Immature natural killer cell (primary cell): ENCODE results near the gene ICOS. TPM values are rescaled to one million over a fixed set of nuclear protein-coding genes. Genes with fewer than 3 reads are reported as not detected.
"Not testable (repeated sequence)": the region's sequence is repeated elsewhere in the genome, so short reads cannot be mapped to it uniquely, and the experiment has no call there.

Experiments
- DNase-seq, 3 donors: peaks; one replicate each; pipeline ENCODE4 v3.0.0; 2022; ENCODE audit warnings: mixed read lengths in 1 of 3
- H3K27ac Mint-ChIP-seq, 6 donors: one replicate each; pipeline ENCODE4 v1.8.0; 2020; ENCODE audit warnings: mixed read lengths in 6 of 6, mild to moderate bottlenecking in 5 of 6, inconsistent platforms in 4 of 6, moderate library complexity in 3 of 6
- H3K27me3 Mint-ChIP-seq, 3 donors: one replicate each; pipeline ENCODE4 v1.8.0; 2020 to 2021; ENCODE audit warnings: low read depth in 3 of 3, mild to moderate bottlenecking in 3 of 3, mixed read lengths in 3 of 3, moderate library complexity in 3 of 3, inconsistent platforms in 1 of 3
- H3K36me3 Mint-ChIP-seq, 3 donors: one replicate each; pipeline ENCODE4 v1.8.0; 2020; ENCODE audit warnings: mixed read lengths in 3 of 3, inconsistent platforms in 2 of 3, mild to moderate bottlenecking in 2 of 3
- H3K4me1 Mint-ChIP-seq, 2 donors: one replicate each; pipeline ENCODE4 v1.8.0; 2020; ENCODE audit warnings: inconsistent platforms in 2 of 2, mild to moderate bottlenecking in 2 of 2, mixed read lengths in 2 of 2, moderate library complexity in 1 of 2
- H3K4me3 Mint-ChIP-seq, 5 donors: one replicate each; pipeline ENCODE4 v1.8.0; 2020; ENCODE audit warnings: mild to moderate bottlenecking in 5 of 5, mixed read lengths in 5 of 5, inconsistent platforms in 3 of 5, moderate library complexity in 3 of 5
- H3K9me3 Mint-ChIP-seq, 6 donors: one replicate each; pipeline ENCODE4 v1.8.0; 2020; ENCODE audit warnings: mild to moderate bottlenecking in 6 of 6, mixed read lengths in 6 of 6, inconsistent platforms in 4 of 6, moderate library complexity in 3 of 6
- polyA plus RNA-seq, 3 donors: library from polyadenylated mRNA; unstranded; fragments of 300-500 nt; fragmentation: Illumina TruSeq; gene quantifications; one replicate each; pipeline ENCODE4 v1.2.3, GENCODE V29; 2021

The ICOS gene
- polyA plus RNA-seq, 3 donors from 2014 or later, result 0.13 to 0.97 (median 0.80) TPM

- Mint-ChIP-seq H3K27me3 (peaks cover 0 to 2% (median 0%) of the 10 kb centered on the region in 3 donors), H3K4me3 (no peak overlapping the region), H3K36me3 (no peaks in the 10 kb centered on the region), H3K27ac (no peak overlapping the region), H3K9me3 (no peaks in the 10 kb centered on the region), H3K4me1 (no peaks in the 10 kb centered on the region)
- DNase-seq, result no peak
These were observed 28.3 kb upstream of the ICOS start for GRCh38 chr2:203908066-203908796.

GRCh38 chr2:203908797-203909185 is 27.8 kb upstream of the ICOS start:
- H3K36me3 Mint-ChIP-seq, result no peaks in the 10 kb centered on the region

GRCh38 chr2:203909261-203909967 is 27.1 kb upstream of the ICOS start:
- no peak overlapping the region for H3K27ac Mint-ChIP-seq
- peaks cover 0 to 4% of the 10 kb centered on the region in 2 donors for H3K4me1 Mint-ChIP-seq
- H3K4me3 Mint-ChIP-seq, result no peak overlapping the region
- no peaks in the 10 kb centered on the region for H3K36me3 Mint-ChIP-seq
- no peaks in the 10 kb centered on the region for H3K9me3 Mint-ChIP-seq
- DNase-seq, result peak in 2 of 3 donors; percentile 3 to 14
- H3K27me3 Mint-ChIP-seq, result peaks cover 0 to 4% (median 4%) of the 10 kb centered on the region in 3 donors

More at GRCh38 chr2:203908797-203909185, 27.8 kb upstream of the ICOS start:
- Mint-ChIP-seq H3K27ac (no peak overlapping the region), H3K4me1 (no peaks in the 10 kb centered on the region), H3K9me3 (no peaks in the 10 kb centered on the region), H3K27me3 (peaks cover 0 to 2% (median under 1%) of the 10 kb centered on the region in 3 donors), H3K4me3 (no peak overlapping the region)
- DNase-seq, result no peak

- peaks cover 0 to 7% (median 4%) of the 10 kb centered on the region in 3 donors for H3K27me3 Mint-ChIP-seq
- H3K36me3 Mint-ChIP-seq, result no peaks in the 10 kb centered on the region
- no peak for DNase-seq
- H3K4me3 Mint-ChIP-seq, result no peak overlapping the region
- no peaks in the 10 kb centered on the region for H3K9me3 Mint-ChIP-seq
- peaks cover 5 to 9% of the 10 kb centered on the region in 2 donors for H3K4me1 Mint-ChIP-seq
- no peak overlapping the region for H3K27ac Mint-ChIP-seq
These were observed 26.6 kb upstream of the ICOS start for GRCh38 chr2:203909974-203910373.

- Mint-ChIP-seq H3K27ac (no peak overlapping the region), H3K36me3 (no peaks in the 10 kb centered on the region), H3K4me1 (peaks cover 8 to 13% of the 10 kb centered on the region in 2 donors), H3K27me3 (peaks cover 2 to 6% (median 4%) of the 10 kb centered on the region in 3 donors), H3K4me3 (no peak overlapping the region), H3K9me3 (no peaks in the 10 kb centered on the region)
- DNase-seq, result no peak
These were observed 22.6 kb upstream of the ICOS start for GRCh38 chr2:203913947-203914346.

- peak overlapping the region in 2 of 5 donors; percentile 22 to 28 for H3K4me3 Mint-ChIP-seq
These were observed 21.9 kb upstream of the ICOS start for GRCh38 chr2:203914546-203915182.

GRCh38 chr2:203915256-203915655 is 21.3 kb upstream of the ICOS start:
- Mint-ChIP-seq H3K4me3 (no peak overlapping the region), H3K36me3 (no peaks in the 10 kb centered on the region), H3K9me3 (no peaks in the 10 kb centered on the region), H3K27me3 (peaks cover 2 to 6% (median 4%) of the 10 kb centered on the region in 3 donors), H3K27ac (no peak overlapping the region), H3K4me1 (peaks cover 8 to 13% of the 10 kb centered on the region in 2 donors)
- DNase-seq, result no peak

More at GRCh38 chr2:203914546-203915182, 21.9 kb upstream of the ICOS start:
- H3K27me3 Mint-ChIP-seq, result peaks cover 2 to 6% (median 4%) of the 10 kb centered on the region in 3 donors
- no peaks in the 10 kb centered on the region for H3K36me3 Mint-ChIP-seq
- no peak overlapping the region for H3K27ac Mint-ChIP-seq
- peak; percentile 11 to 27 (median 24) for DNase-seq
- H3K4me1 Mint-ChIP-seq, result peaks cover 8 to 13% of the 10 kb centered on the region in 2 donors
- H3K9me3 Mint-ChIP-seq, result no peaks in the 10 kb centered on the region

- Mint-ChIP-seq H3K4me1 (peaks cover 8 to 13% of the 10 kb centered on the region in 2 donors), H3K27me3 (peaks cover 2 to 6% (median 4%) of the 10 kb centered on the region in 3 donors), H3K27ac (no peak overlapping the region), H3K4me3 (no peak overlapping the region), H3K36me3 (no peaks in the 10 kb centered on the region), H3K9me3 (no peaks in the 10 kb centered on the region)
- DNase-seq, result no peak
These were observed 19.8 kb upstream of the ICOS start for GRCh38 chr2:203916756-203917155.

GRCh38 chr2:203918264-203918663 is 18.3 kb upstream of the ICOS start:
- Mint-ChIP-seq H3K27ac (no peak overlapping the region), H3K4me3 (no peak overlapping the region), H3K36me3 (no peaks in the 10 kb centered on the region), H3K4me1 (peaks cover 8 to 13% of the 10 kb centered on the region in 2 donors), H3K27me3 (peaks cover 2 to 6% (median 4%) of the 10 kb centered on the region in 3 donors), H3K9me3 (no peaks in the 10 kb centered on the region)
- DNase-seq, result no peak

GRCh38 chr2:203918839-203919238 is 17.7 kb upstream of the ICOS start:
- peaks cover 8 to 13% of the 10 kb centered on the region in 2 donors for H3K4me1 Mint-ChIP-seq
- H3K27me3 Mint-ChIP-seq, result peaks cover 2 to 5% (median 3%) of the 10 kb centered on the region in 3 donors
- no peak overlapping the region for H3K4me3 Mint-ChIP-seq
- H3K9me3 Mint-ChIP-seq, result no peaks in the 10 kb centered on the region
- DNase-seq, result no peak
- no peaks in the 10 kb centered on the region for H3K36me3 Mint-ChIP-seq
- H3K27ac Mint-ChIP-seq, result no peak overlapping the region

- no peaks in the 10 kb centered on the region for H3K4me1 Mint-ChIP-seq
- no peak overlapping the region for H3K4me3 Mint-ChIP-seq
- no peaks in the 10 kb centered on the region for H3K9me3 Mint-ChIP-seq
- H3K36me3 Mint-ChIP-seq, result no peaks in the 10 kb centered on the region
- H3K27me3 Mint-ChIP-seq, result no peaks in the 10 kb centered on the region
- H3K27ac Mint-ChIP-seq, result no peak overlapping the region
- no peak for DNase-seq
These were observed 10.9 kb upstream of the ICOS start for GRCh38 chr2:203925512-203926158.

- no peaks in the 10 kb centered on the region for H3K36me3 Mint-ChIP-seq
- no peak for DNase-seq
- peaks cover 7 to 11% of the 10 kb centered on the region in 2 donors for H3K4me1 Mint-ChIP-seq
- no peak overlapping the region for H3K27ac Mint-ChIP-seq
- H3K9me3 Mint-ChIP-seq, result no peaks in the 10 kb centered on the region
- H3K4me3 Mint-ChIP-seq, result no peak overlapping the region
- H3K27me3 Mint-ChIP-seq, result no peaks in the 10 kb centered on the region
These were observed 7.7 kb upstream of the ICOS start for GRCh38 chr2:203928849-203929248.

- H3K27ac Mint-ChIP-seq, DNase-seq, H3K27me3 Mint-ChIP-seq, H3K4me3 Mint-ChIP-seq, H3K9me3 Mint-ChIP-seq, H3K36me3 Mint-ChIP-seq: not testable (repeated sequence)
- peaks cover 23 to 27% of the 10 kb centered on the region in 2 donors for H3K4me1 Mint-ChIP-seq
These were observed 5.3 kb upstream of the ICOS start for GRCh38 chr2:203931262-203931661.
